Neutrophil (primary cell): ENCODE measurements around the gene HNRNPA2B1.

ENCODE experiments used
- H3K27ac ChIP-seq: fragments of 200-600 bp; sonication (generic); 2 replicates; pipeline ENCODE4 v1.5.1; 2016; ENCODE audit warnings: mild to moderate bottlenecking, moderate library complexity
- H3K27me3 ChIP-seq: fragments of 200-600 bp; sonication (generic); 2 replicates; pipeline ENCODE4 v1.6.0; 2016; ENCODE audit warnings: mild to moderate bottlenecking
- H3K36me3 ChIP-seq: fragments of 200-600 bp; sonication (generic); 2 replicates; pipeline ENCODE4 v1.5.1; 2017
- H3K4me1 ChIP-seq, 2 experiments: fragments of 200-600 bp in 1 of 2; sonication (generic) in 1 of 2; 1 replicate in 1 of 2; 2 replicates in 1 of 2; pipeline versions ENCODE4 v1.5.1 to v1.6.1; 2013 to 2016; ENCODE audit warnings: low read depth in 1 of 2, low read length in 1 of 2, mild to moderate bottlenecking in 1 of 2, moderate library complexity in 1 of 2; ENCODE audit not compliant: control insufficient read depth in 1 of 2, insufficient read depth in 1 of 2
- H3K4me3 ChIP-seq, 2 experiments: fragments of 200-600 bp in 1 of 2; sonication (generic) in 1 of 2; 1 replicate in 1 of 2; 2 replicates in 1 of 2; pipeline ENCODE4 v1.5.1; 2013 to 2016; ENCODE audit warnings: low read depth in 1 of 2, low read length in 1 of 2, mild to moderate bottlenecking in 1 of 2, moderate library complexity in 1 of 2
- H3K9me3 ChIP-seq: fragments of 200-600 bp; sonication (generic); 2 replicates; pipeline ENCODE4 v1.5.1; 2016
- TF ChIP-seq, protein P1 (sequence below): fragments of 200-600 bp; sonication (generic); IDR thresholded peaks from 2 replicates; pipeline ENCODE4 v1.5.1; 2016; ENCODE audit warnings: antibody characterized with exemption

Gene HNRNPA2B1

DNA sequence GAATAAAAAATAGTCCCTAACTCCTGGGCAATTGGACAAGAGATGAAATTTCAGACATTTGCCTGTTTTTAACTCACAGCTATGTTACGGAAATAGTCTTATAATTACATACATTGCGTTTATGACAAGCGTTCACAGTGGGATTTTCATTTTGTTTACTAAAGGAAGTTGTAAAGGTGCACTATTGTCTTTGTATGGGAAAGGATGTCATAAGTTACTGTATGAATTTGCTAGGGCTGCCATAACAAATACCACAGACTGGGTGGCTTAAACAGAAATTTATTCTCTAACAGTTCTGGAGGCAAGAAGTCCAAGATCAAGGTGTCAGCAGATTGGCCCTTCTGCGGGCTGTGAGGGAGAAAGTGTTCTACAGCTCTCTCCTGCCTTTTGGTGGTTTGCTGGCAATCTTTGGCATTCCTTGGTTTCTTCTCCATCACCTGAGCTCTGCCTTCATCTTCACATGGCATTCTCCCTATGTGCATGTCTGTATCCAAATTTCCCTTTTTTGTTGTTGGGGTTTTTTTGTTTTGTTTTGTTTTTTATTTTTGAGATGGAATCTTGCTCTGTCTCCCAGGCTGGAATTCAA is 42.9 kb downstream of the HNRNPA2B1 start:
- Histone ChIP-seq H3K36me3 (no peaks in the 10 kb centered on the region), H3K4me1 (peaks cover 10 to 13% of the 10 kb centered on the region in 2 experiments), H3K4me3 (no peak overlapping the region), H3K27me3 (peaks cover 35% of the 10 kb centered on the region), H3K9me3 (no peaks in the 10 kb centered on the region), H3K27ac (no peak overlapping the region)
- TF ChIP-seq, protein P1, sequence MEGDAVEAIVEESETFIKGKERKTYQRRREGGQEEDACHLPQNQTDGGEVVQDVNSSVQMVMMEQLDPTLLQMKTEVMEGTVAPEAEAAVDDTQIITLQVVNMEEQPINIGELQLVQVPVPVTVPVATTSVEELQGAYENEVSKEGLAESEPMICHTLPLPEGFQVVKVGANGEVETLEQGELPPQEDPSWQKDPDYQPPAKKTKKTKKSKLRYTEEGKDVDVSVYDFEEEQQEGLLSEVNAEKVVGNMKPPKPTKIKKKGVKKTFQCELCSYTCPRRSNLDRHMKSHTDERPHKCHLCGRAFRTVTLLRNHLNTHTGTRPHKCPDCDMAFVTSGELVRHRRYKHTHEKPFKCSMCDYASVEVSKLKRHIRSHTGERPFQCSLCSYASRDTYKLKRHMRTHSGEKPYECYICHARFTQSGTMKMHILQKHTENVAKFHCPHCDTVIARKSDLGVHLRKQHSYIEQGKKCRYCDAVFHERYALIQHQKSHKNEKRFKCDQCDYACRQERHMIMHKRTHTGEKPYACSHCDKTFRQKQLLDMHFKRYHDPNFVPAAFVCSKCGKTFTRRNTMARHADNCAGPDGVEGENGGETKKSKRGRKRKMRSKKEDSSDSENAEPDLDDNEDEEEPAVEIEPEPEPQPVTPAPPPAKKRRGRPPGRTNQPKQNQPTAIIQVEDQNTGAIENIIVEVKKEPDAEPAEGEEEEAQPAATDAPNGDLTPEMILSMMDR, result no peak

DNA sequence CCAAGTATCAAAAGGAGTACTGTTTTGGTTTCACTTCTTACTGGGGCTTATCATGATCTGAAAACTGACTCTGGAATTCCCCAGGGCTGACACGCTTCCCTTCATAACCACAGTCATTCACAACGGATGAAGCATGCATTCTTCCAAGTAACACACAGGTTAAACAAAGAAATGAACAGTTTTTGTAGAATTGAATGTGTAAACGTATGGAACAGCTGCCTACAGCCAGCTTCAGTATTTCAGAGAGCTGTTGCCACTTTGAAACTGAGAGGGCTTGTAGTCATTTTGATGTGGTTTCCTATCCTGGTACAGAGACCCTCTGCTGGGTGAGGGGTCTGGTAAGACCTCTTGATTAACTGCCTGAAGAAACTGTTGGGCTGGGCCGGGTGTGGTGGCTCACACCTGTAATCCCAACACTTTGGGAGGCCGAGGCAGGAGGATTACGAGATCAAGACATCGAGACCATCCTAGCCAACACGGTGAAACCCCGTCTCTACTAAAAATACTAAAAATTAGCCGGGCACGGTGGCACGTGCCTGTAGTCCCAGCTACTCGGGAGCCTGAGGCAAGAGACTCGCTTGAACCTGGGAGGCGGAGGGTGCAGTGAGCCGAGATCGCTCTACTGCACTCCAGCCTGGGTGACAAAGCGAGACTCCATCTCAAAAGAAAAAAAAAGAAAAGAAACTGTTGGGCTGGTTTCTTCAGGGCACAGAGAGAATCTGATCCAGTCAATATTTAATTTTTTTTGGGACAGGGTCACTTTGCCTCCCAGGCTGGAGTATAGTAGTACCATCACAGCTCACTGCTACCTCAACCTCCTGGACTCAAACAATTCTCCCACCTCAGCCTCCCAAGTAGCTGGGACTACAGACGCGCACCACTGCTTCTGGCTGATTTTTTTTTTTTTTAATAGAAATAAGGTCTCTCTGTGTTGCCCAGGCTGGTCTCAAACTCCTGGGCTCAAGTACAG is 43.8 kb downstream of the HNRNPA2B1 start:
- Histone ChIP-seq H3K27ac (no peak overlapping the region), H3K27me3 (peaks cover 43% of the 10 kb centered on the region), H3K36me3 (no peaks in the 10 kb centered on the region), H3K4me3 (no peak overlapping the region), H3K4me1 (peaks cover 13 to 17% of the 10 kb centered on the region in 2 experiments), H3K9me3 (no peaks in the 10 kb centered on the region)
- TF ChIP-seq, protein P1, result no peak

DNA sequence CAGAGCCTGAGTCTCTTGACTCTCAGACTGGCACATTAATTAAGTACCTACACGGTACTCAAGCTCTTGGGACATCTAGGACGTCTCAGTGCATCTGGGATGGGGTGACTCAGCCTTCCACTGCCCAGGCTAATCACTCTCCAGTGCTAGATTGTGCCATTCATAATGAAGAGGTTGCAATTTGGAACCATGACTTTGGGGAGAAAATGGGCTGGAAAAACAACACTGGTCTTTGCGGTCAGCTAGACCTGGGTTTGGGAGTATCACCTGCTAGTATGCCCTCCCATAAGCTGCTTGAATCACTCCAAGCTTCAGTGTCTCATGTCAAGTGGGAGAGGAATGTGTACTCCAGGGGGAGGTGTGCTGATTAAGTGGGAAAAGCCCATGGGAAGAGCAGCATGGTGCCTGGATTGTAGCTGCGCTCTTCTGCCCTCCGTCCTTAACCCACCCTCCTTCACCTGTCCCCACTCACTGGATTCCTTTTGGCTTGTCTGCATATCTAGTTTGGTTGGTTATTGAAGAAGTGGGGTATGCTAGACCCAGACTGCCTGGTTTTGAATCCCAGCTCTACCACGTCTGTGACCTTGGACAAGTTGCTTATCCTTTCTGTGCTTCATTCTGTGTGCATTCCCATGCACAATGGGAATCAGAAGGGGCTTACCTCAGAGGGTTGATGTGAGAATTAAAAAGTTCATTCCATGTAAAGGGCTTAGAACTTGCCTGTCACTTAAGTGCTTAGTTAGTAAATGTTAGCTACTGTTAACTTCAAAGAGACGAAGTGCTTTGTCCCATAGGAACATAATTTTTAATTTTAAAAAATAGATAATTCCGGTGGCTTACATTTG is 44.8 kb downstream of the HNRNPA2B1 start:
- H3K36me3 ChIP-seq, result no peaks in the 10 kb centered on the region
- H3K9me3 ChIP-seq, result no peaks in the 10 kb centered on the region
- no peak overlapping the region for H3K27ac ChIP-seq
- TF ChIP-seq, protein P1, result no peak
- H3K4me3 ChIP-seq, result no peak overlapping the region
- peaks cover 53% of the 10 kb centered on the region for H3K27me3 ChIP-seq
- H3K4me1 ChIP-seq, result peaks cover 16 to 21% of the 10 kb centered on the region in 2 experiments

DNA sequence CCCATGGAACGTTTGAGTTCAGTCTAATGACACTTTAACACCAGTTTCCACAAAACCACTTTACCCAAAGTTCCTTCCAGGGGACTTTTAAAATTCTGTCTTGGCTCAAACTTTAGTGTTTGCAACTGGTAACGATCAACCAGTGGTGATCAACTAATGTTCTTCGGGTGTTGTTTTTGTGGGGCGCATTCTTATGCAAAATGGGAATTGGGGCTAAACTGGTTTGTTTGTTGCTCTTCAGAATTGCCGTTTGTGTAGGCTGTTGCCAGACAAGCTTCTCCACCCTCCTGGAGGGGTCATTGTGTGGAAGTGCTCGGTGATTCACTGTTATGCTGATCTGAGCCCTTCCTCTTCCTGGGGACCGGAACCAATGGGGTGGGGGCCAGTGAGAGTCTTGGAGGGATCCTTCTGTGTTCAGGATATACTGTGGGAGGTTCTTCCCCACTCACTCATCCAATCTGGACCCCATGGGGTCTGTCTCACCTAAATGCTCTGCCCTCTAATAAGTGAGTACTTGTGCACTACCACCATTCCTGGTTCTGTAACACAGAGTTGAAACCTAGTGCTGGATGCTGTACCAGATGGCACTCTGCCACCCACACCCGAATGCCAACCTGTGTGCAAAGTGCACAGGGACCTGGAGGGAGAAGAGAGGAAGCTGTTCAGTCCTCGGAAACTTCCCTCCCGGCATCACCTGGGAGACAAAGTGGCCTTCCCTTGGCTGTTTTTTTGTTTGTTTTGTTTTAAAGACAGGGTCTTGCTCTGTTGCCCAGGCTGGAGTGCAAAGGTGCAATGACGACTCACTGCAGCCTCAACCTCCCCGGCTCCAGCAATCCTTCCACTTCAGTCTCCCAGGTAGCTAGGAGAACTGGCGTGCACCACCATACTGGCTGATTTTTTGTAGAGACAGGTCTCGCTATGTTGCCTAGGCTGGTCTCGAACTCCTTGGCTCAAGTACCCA is 46.4 kb downstream of the HNRNPA2B1 start:
- Histone ChIP-seq H3K27ac (no peak overlapping the region), H3K4me1 (peaks cover 16 to 21% of the 10 kb centered on the region in 2 experiments), H3K4me3 (no peak overlapping the region), H3K27me3 (peaks cover 66% of the 10 kb centered on the region), H3K36me3 (no peaks in the 10 kb centered on the region), H3K9me3 (no peaks in the 10 kb centered on the region)
- TF ChIP-seq, protein P1, result no peak
